HepG2 (cell line): Measurements from ENCODE around the gene CYBC1. TPM values are rescaled to one million over a fixed set of nuclear protein-coding genes. Genes with fewer than 3 reads are reported as not detected.
A peak's percentile ranks its signal among the peaks of the same experiment; 100 is the strongest.

Source experiments
- CCDC6 ChIP-seq: sonication (generic); formaldehyde crosslinking; IDR thresholded peaks from 2 replicates; pipeline ENCODE4 v1.8.1; 2022; ENCODE audit warnings: mild to moderate bottlenecking, missing genetic modification reagents, moderate library complexity
- EP300 ChIP-seq, 3 experiments: sonication (generic) in 1 of 3; formaldehyde crosslinking in 1 of 3; IDR thresholded peaks; 2 replicates each; pipeline versions ENCODE4 v1.5.1 to v1.6.1; 2011 to 2020; ENCODE audit warnings: low read depth in 2 of 3, low read length in 2 of 3, borderline replicate concordance in 1 of 3, improper control_type of control experiment in 1 of 3, mild to moderate bottlenecking in 1 of 3, missing genetic modification reagents in 1 of 3, moderate library complexity in 1 of 3
- GTF3A ChIP-seq: sonication (generic); formaldehyde crosslinking; conservative IDR thresholded peaks from 2 replicates; pipeline ENCODE4 v1.4.0; 2020; ENCODE audit warnings: mild to moderate bottlenecking, missing genetic modification reagents
- JARID2 ChIP-seq: sonication (generic); formaldehyde crosslinking; IDR thresholded peaks from 2 replicates; pipeline ENCODE4 v1.8.1; 2023; ENCODE audit warnings: missing genetic modification reagents, inconsistent platforms; ENCODE audit not compliant: insufficient replicate concordance
- PRDM15 ChIP-seq: sonication (generic); formaldehyde crosslinking; IDR thresholded peaks from 2 replicates; pipeline ENCODE4 v1.4.0; 2020; ENCODE audit warnings: missing genetic modification reagents
- SETDB1 ChIP-seq: sonication (generic); formaldehyde crosslinking; IDR thresholded peaks from 2 replicates; pipeline ENCODE4 v1.5.1; 2020; ENCODE audit warnings: missing genetic modification reagents, mild to moderate bottlenecking, borderline replicate concordance
- SMARCC2 ChIP-seq: fragments of 450-650 bp; IDR thresholded peaks from 2 replicates; pipeline ENCODE4 v1.6.1; 2017; ENCODE audit warnings: antibody characterized with exemption, mild to moderate bottlenecking
- SP4 ChIP-seq: sonication (generic); formaldehyde crosslinking; IDR thresholded peaks from 2 replicates; pipeline ENCODE4 v1.8.1; 2023; ENCODE audit warnings: mild to moderate bottlenecking, missing genetic modification reagents
- TCF7 ChIP-seq: sonication (generic); IDR thresholded peaks from 2 replicates; pipeline ENCODE4 v1.6.1; 2016; ENCODE audit warnings: antibody characterized with exemption, low read depth
- THRA ChIP-seq: sonication (generic); formaldehyde crosslinking; IDR thresholded peaks from 2 replicates; pipeline ENCODE4 v1.4.0; 2020; ENCODE audit warnings: missing genetic modification reagents, borderline replicate concordance
- ZBED4 ChIP-seq: sonication (generic); formaldehyde crosslinking; IDR thresholded peaks from 2 replicates; pipeline ENCODE4 v1.4.0; 2020; ENCODE audit warnings: missing genetic modification reagents, borderline replicate concordance
- ZBTB2 ChIP-seq: sonication (generic); formaldehyde crosslinking; IDR thresholded peaks from 2 replicates; pipeline ENCODE4 v1.8.0; 2022; ENCODE audit warnings: low read depth, missing genetic modification reagents
- ZGPAT ChIP-seq: IDR thresholded peaks from 2 replicates; pipeline ENCODE4 v1.6.1; 2016; ENCODE audit warnings: mild to moderate bottlenecking
- polyA plus RNA-seq, 8 experiments: library from polyadenylated mRNA; depleted of rRNA in 3 of 8; stranded (reverse) in 7 of 8; unstranded in 1 of 8; fragments of >200 nt; fragmentation: Illumina TruSeq in 4 of 8; extraction: Trizol in 4 of 8; gene quantifications; 2 replicates each; pipeline versions ENCODE4 v1.2.1 to v1.2.3, GENCODE V29; 2011 to 2016; ENCODE audit warnings: low read depth in 4 of 8, missing spikeins in 1 of 8, mixed read lengths in 1 of 8; ENCODE audit not compliant: insufficient read depth in 1 of 8
- total RNA-seq, 5 experiments: library from RNA; depleted of rRNA; stranded (reverse); fragments of >200 nt; fragmentation: Illumina TruSeq; extraction: Trizol; gene quantifications; 2 replicates each; pipeline ENCODE4 v1.2.3, GENCODE V29; 2016; ENCODE audit warnings: low read depth in 1 of 5

The CYBC1 gene
- total and polyA plus RNA-seq, 2 of the 13 experiments (the other 11 are each of a cell fraction or from before 2014, with no cell fraction given), result 43.4 to 44.1 TPM

- TF ChIP-seq GTF3A (no peak), ZBED4 (CRISPR knock-in tag) (peak; percentile 41; the same call in 1 of the 2 replicates), ZGPAT (no peak), CCDC6 (no peak), SP4 (CRISPR knock-in tag) (no peak), PRDM15 (CRISPR knock-in tag) (no peak), SETDB1 (CRISPR knock-in tag) (no peak), JARID2 (CRISPR knock-in tag) (no peak), TCF7 (peak; percentile 45; the same call in 1 of the 2 replicates), EP300 (IDR thresholded peaks at IDR 0.05; ENCODE audit: low read depth in 2 of 2, low read length in 2 of 2) (peak in 1 of 2 experiments; percentile 56; a peak in 2 of 4 replicates), EP300 (CRISPR knock-in tag; IDR thresholded peaks at IDR 0.05; ENCODE audit: borderline replicate concordance) (no peak), SMARCC2 (no peak), THRA (peak; percentile 72; the same call in 1 of the 2 replicates), ZBTB2 (CRISPR knock-in tag) (no peak)
These were observed 37.7 kb downstream of the CYBC1 start (continued) for GRCh38 chr17:82412535-82413520.
